Inflammatory macrophage (primary cell): ENCODE data around the gene MISP.

Experiments used
- DNase-seq, 2 donors: peaks; one replicate each; pipeline ENCODE4 v3.0.0-alpha.2; 2020 to 2022

The MISP gene

DNA sequence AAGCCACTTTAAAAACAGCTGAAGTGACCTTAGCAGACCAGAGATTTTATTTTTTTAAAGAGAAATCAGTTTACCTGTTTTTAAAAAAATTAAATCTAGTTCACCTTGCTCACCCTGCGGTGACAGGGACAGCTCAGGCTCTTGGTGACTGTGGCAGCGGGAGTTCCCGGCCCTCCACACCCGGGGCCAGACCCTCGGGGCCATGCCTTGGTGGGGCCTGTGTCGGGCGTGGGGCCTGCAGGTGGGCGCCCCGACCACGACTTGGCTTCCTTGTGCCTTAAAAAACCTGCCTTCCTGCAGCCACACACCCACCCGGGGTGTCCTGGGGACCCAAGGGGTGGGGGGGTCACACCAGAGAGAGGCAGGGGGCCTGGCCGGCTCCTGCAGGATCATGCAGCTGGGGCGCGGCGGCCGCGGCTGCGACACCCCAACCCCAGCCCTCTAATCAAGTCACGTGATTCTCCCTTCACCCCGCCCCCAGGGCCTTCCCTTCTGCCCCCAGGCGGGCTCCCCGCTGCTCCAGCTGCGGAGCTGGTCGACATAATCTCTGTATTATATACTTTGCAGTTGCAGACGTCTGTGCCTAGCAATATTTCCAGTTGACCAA lies 60.1 kb downstream of the MISP start:
- DNase-seq: no peak

DNA sequence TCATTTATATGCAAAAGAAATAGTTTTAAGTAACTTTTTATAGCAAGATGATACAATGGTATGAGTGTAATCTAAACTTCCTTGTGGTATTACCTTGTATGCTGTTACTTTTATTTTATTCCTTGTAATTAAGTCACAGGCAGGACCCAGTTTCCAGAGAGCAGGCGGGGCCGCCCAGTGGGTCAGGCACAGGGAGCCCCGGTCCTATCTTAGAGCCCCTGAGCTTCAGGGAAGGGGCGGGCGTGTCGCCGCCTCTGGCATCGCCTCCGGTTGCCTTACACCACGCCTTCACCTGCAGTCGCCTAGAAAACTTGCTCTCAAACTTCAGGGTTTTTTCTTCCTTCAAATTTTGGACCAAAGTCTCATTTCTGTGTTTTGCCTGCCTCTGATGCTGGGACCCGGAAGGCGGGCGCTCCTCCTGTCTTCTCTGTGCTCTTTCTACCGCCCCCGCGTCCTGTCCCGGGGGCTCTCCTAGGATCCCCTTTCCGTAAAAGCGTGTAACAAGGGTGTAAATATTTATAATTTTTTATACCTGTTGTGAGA lies 60.7 kb downstream of the MISP start:
- DNase-seq: no peak

DNA sequence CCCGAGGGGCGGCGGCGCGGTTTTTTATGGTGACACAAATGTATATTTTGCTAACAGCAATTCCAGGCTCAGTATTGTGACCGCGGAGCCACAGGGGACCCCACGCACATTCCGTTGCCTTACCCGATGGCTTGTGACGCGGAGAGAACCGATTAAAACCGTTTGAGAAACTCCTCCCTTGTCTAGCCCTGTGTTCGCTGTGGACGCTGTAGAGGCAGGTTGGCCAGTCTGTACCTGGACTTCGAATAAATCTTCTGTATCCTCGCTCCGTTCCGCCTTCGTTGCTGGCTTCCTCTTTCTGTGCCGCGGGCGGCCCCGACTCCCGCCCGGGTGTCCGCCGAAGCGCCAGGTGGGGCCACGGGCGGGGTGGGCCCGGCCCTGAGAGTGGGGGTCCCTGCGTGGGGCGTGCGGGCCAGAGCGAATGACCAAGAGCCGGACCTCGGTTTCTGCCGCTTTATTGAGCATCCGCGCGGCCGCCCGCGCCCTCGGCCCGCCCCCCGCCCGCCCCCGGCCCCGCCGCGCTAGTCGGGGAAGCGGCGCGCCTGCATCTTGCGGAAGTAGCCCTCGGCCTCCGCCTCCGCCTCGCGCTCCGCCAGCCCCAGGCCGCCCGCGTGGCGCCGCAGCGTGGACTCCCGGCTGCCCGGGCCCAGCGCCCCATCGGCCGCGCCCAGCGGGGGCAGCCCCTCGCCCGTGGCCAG lies 61.3 kb downstream of the MISP start:
- DNase-seq: no peak

DNA sequence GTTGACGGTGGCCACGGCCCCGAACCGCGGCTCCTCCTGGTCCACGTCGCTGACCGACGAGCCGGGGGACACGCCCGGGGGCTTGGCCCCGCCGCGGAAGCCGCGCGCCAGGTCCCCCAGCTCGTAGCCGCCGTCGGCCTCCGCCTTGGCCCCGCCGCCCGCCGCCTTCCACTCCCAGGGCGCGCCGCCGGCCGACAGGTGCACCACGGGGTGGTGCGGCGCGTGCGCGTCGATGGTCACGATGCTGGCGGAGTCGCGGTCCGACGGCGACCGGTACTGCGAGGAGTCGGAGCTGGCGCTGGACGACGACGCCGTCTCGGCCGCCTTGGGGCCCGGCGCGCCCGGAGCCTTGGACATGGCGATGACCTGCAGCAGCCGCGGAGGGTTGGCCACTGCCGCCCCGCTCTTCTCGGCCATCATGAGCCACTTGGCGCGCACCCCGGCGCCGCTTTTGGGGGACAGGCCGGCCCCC lies 61.9 kb downstream of the MISP start:
- DNase-seq: no peak

DNA sequence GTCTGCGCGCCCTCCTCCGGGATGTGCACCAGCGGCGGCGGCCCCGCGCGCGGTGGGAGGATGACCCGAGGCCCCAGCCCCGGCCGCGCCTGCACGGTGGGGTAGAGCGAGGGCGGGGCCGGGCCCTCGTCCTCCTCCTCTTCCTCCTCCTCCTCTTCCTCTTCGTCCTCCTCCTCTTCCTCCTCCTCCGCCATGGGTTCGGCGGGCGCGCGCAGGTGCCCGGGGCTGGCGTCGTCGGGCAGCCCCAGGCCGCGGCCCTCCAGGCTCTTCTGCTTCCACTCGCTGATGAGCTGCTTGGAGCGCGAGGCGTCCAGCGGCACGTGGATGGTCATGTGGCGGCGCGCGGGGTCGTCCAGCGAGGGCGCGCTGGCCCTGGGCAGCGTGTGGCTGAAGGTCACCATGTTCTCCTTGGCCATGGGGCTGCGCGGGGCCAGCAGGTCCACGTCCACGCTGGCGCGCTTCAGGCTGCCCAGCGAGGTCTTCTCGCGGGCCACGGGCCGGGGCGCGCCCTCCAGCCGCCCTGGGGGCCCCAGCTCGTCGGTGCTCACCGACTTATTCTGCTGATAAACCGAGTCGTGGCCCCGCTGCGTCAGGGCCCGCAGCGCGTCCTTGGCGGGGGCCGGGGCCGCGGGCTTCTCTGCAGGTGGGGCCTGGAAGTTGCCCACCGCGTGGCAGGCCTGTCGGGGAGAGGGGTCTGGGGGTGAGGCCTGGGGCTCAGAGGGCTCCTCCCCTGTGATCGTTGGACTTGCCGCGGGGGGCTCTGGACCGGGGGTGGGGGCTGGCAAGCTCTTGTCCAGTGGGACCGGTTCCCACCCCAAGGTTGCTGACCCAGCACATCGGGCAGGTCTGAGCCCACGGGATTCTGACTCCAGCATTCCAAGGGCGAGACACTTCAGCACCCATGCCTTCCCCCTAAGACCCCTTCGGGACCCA lies 62.6 kb downstream of the MISP start:
- DNase-seq: no peak
